IPS-15b (cell line): ENCODE measurements around the gene MPRIP.

Experiments used
- H3K27me3 ChIP-seq: one replicate; pipeline ENCODE4 v1.6.1; 2013; ENCODE audit warnings: low read length; ENCODE audit not compliant: control insufficient read depth, insufficient read depth
- H3K36me3 ChIP-seq: one replicate; pipeline ENCODE4 v1.6.1; 2013; ENCODE audit warnings: low read length; ENCODE audit not compliant: control insufficient read depth, insufficient read depth
- H3K4me1 ChIP-seq: one replicate; pipeline ENCODE4 v1.6.1; 2013; ENCODE audit warnings: mild to moderate bottlenecking, low read length; ENCODE audit not compliant: control insufficient read depth, insufficient read depth
- H3K4me3 ChIP-seq: one replicate; pipeline ENCODE4 v1.5.1; 2013; ENCODE audit warnings: low read depth, low read length
- H3K9ac ChIP-seq: one replicate; pipeline ENCODE4 v1.6.1; 2013; ENCODE audit warnings: low read depth, mild to moderate bottlenecking, low read length
- H3K9me3 ChIP-seq: one replicate; pipeline ENCODE4 v1.6.1; 2013; ENCODE audit warnings: mild to moderate bottlenecking, low read length; ENCODE audit not compliant: control insufficient read depth, insufficient read depth

Gene MPRIP

DNA sequence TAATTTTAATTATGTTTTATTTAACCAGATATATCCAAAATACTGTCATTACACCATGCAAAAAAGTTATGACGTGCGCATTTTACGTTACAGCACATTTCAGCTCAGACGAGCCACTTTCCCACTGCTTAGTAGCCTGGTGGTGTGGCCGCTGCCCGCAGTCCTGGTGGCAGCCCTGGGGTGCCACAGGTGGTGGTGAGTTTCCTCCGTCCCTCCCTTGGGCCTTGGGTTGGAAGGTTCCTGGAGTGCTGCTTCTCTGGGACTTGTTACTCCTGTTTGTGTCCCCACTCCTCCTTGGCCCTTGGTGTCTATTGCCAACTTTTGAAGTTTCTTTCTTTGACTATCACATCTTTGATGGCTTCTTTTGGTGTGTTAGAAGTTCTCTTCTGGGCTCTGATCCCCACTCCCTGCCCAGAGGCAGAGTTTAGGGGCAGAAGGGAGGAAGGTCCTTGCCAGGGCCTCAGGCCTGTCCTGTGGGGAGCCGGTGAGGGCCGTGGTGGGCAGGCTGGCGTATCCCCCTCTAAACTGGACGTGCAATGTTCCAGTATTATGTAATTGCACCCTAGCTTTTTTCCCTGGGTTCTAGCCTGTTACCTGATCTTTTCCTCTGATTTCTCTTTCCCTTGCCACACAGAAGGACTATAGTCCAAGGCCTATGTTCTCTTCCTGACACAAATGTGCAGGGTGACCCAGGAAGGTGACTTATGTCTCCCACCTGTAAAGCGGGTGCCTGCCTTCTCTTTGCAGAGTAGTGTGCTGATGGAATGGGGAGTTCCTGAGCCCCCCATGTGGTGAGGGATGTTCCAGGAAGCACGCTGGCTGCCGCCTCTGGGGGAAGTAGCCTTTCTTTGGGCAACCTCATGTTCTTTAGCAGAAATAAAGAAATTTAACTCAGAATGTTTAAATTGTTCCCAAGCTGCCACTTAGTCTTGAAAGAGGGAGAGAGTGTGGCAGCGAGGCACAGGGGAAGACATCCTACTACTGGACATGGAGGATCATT lies 8.4 kb downstream of the MPRIP start:
- no peaks in the 10 kb centered on the region for H3K4me1 ChIP-seq
- H3K9ac ChIP-seq = no peak overlapping the region
- no peaks in the 10 kb centered on the region for H3K36me3 ChIP-seq
- no peak overlapping the region for H3K4me3 ChIP-seq
- no peaks in the 10 kb centered on the region for H3K9me3 ChIP-seq
- H3K27me3 ChIP-seq = no peaks in the 10 kb centered on the region

DNA sequence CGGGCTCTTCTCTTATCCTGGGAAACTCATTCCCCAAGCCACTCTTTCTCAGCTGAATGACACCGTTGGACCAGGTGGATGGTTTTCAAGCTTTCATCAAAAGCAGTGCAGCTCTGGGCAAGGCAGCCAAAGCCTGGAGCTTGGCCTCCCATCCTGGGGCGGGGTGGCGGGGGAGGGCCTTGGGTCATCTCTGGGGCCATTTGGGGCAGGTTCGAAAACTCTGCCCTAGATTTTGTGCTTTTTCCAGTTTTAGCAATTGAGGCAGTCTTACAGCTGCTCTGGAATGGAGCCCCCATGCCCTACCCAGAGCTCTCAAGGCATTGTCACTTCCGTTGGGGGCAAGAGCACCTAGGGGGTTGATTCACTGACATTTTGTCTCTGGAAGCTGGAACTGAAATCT lies 9.1 kb downstream of the MPRIP start:
- H3K9ac ChIP-seq = no peak overlapping the region
- no peaks in the 10 kb centered on the region for H3K9me3 ChIP-seq
- H3K4me3 ChIP-seq = no peak overlapping the region
- H3K36me3 ChIP-seq = no peaks in the 10 kb centered on the region
- no peaks in the 10 kb centered on the region for H3K27me3 ChIP-seq
- no peaks in the 10 kb centered on the region for H3K4me1 ChIP-seq

DNA sequence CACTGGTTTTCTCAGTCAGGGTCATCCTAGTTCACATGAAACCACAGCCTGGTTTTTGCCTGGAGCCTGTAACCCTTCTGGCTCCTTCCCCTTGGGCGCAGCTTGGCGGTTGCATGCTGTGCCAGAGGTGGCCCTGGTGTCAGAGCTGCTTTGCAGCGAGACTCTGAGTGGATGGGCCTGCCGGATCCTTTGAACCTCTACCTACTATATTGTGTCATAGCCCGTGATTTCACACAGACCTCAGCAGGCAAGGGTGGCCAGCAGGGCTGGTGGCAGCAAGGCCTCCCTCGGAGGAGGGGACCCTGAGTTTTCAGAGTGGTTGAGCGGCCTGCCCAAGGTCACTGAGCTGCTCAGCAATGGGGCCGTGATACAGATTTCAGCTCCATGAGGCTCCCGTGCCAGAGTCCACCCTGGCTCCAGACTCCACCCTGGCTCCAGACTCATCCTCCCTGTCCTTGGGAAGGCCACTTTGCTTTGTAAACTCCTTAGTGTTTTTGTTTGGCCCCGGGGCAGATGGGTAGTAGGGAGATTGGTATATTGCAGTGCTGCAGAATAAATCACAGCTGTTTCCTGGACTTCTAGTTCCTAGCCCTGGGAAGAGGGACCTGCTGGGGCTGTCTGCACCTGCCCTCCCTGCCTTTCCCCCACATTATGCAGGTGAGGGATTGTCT lies 9.7 kb downstream of the MPRIP start:
- Histone ChIP-seq H3K9ac (no peak overlapping the region), H3K4me3 (no peak overlapping the region), H3K9me3 (no peaks in the 10 kb centered on the region), H3K36me3 (no peaks in the 10 kb centered on the region), H3K27me3 (no peaks in the 10 kb centered on the region), H3K4me1 (no peaks in the 10 kb centered on the region)

DNA sequence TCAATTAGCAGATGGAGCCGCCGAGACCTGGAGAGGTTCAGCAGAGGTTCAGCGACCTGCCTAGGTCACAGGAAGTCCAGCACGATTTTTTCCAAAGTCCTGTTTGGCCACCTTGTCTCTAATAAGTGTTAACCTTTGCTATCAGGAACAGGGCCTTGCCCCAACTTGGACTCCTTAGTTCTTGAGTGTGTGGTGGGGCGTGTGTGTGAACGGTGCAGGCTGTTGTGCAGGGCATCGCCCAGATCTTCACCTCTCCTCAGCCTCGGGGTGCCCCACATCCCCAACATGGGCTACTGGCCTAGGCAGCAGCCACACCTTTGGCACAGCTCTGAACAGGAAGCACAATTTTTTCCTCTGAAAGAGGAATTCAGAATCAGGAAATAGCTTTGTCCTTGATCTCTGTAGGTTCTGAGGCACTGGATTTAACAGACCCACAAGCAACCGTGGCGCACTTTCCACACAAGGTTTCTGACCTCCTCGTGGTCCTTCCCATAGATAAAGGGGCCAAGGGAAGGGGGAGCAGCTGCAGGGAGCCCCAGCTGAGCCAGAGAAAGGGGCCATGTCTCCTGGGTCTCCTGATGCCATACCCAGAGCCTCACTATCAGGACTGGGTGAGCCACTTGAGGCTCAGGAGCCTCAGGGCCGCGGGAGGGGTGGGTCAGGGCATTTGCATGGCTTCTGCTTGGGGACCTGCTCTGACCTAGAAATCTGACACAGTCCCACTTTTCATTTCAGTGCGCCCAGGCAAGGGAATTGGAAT lies 10.4 kb downstream of the MPRIP start:
- no peaks in the 10 kb centered on the region for H3K27me3 ChIP-seq
- no peaks in the 10 kb centered on the region for H3K4me1 ChIP-seq
- no peaks in the 10 kb centered on the region for H3K9me3 ChIP-seq
- H3K36me3 ChIP-seq = no peaks in the 10 kb centered on the region
- H3K4me3 ChIP-seq = no peak overlapping the region
- no peak overlapping the region for H3K9ac ChIP-seq

DNA sequence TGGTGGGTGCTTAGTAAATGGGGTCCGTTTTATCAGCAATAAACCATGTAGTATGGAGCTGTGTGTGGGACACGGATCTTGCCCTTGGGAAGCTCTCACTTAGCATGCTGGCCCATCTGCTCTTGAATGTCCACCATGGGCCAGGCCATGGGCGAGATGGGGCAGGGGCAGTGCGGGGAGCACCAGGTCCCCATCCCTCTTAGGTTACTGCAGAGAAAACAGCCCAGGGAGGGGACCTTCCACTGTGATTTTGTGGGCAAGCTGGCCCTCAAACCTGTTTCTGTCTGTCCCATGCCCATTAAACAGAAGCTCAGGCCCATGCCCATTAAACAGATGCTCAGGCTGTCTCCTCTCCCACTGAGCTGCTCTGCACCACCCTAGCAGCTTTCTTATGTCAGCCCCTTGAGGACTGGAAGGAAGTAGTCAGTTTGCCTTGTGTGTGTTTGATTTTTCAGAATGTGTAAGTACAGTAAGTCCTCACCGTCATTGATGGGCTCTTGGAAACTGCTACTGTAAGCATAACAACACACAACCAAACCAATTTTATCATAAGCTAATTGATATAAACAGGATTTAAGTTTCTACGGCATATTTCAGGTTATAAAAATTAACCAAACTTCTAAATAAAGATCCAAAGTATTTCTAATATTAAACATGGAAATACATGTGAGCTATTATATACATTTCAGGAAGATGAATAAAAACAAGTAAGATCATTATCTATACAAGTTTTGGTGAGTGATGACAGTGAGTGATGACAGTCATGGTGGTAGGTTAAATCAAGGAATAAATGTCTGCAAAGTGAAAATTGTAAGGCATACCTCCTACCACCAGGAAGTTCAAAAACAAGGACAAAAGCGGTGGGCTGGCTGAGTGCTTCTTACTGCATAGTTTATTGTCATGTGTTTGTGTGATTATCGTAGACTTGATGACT lies 11.5 kb downstream of the MPRIP start:
- Histone ChIP-seq H3K36me3 (no peaks in the 10 kb centered on the region), H3K9ac (no peak overlapping the region), H3K4me3 (no peak overlapping the region), H3K27me3 (no peaks in the 10 kb centered on the region), H3K4me1 (no peaks in the 10 kb centered on the region), H3K9me3 (no peaks in the 10 kb centered on the region)

DNA sequence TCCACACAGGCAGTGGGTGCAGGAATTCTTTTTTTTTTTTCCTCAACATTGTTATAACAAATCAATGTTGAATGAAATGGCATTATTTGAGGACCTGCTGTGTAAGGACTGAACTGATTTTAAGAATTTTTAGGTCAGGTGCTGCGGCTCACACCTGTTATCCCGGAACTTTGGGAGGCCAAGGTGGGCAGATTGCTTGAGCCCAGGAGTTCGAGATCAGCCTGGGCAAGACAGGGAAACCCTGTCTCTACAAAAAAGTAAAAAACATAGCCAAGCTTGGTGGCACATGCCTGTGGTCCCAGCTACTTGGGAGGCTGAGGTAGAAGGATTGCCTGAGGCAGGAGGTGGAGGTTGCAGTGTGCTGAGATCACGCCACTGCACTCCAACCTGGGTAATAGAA lies 12.4 kb downstream of the MPRIP start:
- no peaks in the 10 kb centered on the region for H3K27me3 ChIP-seq
- H3K9ac ChIP-seq = no peak overlapping the region
- H3K9me3 ChIP-seq = no peaks in the 10 kb centered on the region
- no peaks in the 10 kb centered on the region for H3K36me3 ChIP-seq
- H3K4me1 ChIP-seq = no peaks in the 10 kb centered on the region
- no peak overlapping the region for H3K4me3 ChIP-seq

DNA sequence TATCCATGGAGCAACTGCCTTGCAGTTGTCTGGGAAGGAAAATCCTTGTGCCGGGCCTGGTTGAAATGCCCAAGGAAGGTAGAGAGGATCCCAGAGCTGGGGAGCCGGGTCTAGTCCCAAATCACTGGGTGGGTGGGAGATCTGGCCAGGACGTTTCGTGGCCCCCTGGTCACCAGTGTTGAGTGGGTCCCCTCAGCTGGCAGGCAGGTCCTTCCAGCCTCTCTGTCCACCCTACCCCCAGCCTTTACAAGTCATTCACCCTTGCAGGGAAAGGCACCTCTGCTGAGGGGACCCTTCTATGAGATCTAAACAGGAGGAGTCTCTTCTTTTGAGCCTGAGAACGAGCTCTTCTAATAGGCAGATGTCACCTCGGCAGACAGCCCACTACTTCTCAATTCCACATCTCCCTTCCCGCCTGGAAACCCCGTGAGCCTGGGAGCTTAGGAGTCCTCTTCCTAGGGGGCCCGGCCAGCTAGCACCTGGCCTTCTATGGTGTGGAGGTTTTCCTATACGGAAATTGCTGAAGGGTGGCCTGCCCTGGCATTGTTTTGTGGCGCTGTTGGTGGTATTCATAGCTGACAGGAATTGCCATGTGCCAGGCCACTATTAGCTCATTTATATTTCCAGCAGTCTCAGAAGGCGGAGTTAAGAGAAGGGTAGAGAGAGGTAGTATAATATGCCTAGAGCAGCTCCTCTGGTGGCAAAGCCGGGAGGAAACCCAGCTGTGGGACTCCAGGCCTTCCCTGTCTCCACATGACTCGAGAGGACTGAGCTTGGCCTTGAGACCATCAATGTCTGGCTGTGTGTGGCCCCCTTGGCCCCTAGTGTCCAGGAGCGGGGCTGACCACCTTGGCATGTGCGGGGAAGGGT lies 13.3 kb downstream of the MPRIP start:
- Histone ChIP-seq H3K9me3 (no peaks in the 10 kb centered on the region), H3K27me3 (no peaks in the 10 kb centered on the region), H3K36me3 (no peaks in the 10 kb centered on the region), H3K4me1 (no peaks in the 10 kb centered on the region), H3K9ac (no peak overlapping the region), H3K4me3 (no peak overlapping the region)

DNA sequence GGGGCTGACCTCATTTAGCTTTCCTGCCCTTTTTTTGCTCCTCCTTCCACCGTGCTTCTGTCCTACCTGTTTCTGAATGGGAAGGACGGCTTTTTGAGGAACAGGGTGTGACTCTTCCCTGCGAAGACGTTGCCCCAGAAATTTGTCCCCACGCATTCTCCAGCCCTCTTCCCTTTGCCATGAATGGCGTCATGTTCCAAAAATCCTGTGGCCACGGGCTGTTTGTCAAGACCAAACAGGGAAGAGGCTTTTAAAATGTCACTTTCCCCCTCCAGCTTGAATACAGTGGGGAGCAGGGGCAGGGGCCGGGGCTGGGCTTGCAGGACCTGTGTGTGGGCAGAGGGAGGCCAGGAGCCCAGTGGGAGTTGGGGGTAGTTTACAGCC lies 13.9 kb downstream of the MPRIP start:
- Histone ChIP-seq H3K9me3 (no peaks in the 10 kb centered on the region), H3K4me1 (no peaks in the 10 kb centered on the region), H3K9ac (no peak overlapping the region)

DNA sequence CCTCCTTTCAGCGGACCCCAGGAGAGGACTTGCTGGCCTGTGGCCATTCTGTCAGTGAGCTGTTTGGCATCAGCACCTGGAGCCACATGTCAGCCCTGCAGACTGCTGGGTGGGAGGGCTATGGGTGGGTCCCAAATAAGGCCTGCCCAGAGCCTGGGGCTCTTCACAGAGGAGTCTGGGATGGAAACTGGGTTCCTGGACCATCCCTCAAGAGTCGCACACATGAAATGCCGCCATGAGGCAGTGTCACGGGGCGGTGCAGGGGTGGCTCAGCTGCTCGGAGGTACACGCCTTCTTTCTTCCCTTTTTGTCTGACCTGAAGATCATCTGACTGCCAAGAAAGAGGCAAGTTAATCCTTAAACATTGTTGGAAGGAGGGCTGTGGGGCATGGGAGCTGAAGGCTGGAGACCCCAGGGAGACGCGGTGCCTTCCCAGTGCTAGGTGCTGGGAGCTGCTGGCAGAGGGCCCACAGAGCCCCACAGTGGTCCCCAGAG lies 14.8 kb downstream of the MPRIP start:
- H3K27me3 ChIP-seq = no peaks in the 10 kb centered on the region
- H3K4me1 ChIP-seq = no peaks in the 10 kb centered on the region
- no peak overlapping the region for H3K4me3 ChIP-seq
- no peaks in the 10 kb centered on the region for H3K9me3 ChIP-seq
- H3K9ac ChIP-seq = no peak overlapping the region
- H3K36me3 ChIP-seq = no peaks in the 10 kb centered on the region

More for the DNA sequence above, 13.9 kb downstream of the MPRIP start:
- Histone ChIP-seq H3K36me3 (no peaks in the 10 kb centered on the region), H3K27me3 (no peaks in the 10 kb centered on the region), H3K4me3 (no peak overlapping the region)

DNA sequence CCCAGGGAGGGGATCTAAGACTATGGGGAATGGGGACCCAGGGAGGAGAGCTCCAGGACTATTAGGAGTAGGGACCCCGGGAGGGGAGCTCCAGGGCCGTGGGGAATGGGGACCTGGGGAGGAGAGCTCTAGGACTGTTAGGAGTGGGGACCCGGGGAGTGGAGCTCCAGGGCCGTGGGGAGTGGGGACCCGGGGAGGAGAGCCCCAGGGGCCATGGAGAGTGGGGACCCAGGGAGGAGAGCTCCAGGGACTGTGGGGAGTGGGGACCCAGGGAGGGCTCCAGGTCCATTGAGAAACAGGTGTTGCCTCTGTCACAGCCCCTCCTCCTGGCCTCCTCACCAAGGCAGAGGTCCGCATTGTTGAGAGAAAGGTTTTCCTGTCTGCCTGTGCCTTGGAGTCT lies 16.0 kb downstream of the MPRIP start:
- Histone ChIP-seq H3K27me3 (no peaks in the 10 kb centered on the region), H3K4me3 (no peak overlapping the region), H3K9ac (no peak overlapping the region), H3K36me3 (no peaks in the 10 kb centered on the region), H3K4me1 (no peaks in the 10 kb centered on the region), H3K9me3 (no peaks in the 10 kb centered on the region)
